Panc1 (cell line): ENCODE measurements around the gene DAPK1. TPM values are rescaled to one million over a fixed set of nuclear protein-coding genes. Genes with fewer than 3 reads are reported as not detected.

Source experiments
- ATAC-seq: fragments of 200-7000 bp; cut with Tn5 transposase; 2 replicates; pipeline ENCODE4 v1.9.1; 2020; ENCODE audit warnings: mild to moderate bottlenecking, moderate library complexity
- BruUV-seq: library from RNA; stranded (reverse); fragments of 400-500 nt; replicated peaks from 2 replicates; lab custom pipeline; 2021; lab: Mats Ljungman, UMichigan
- CTCF ChIA-PET: fragments of 300-600 bp; sonication (Branson Sonifier 250); formaldehyde crosslinking; loops from one replicate; lab custom pipeline; 2022; ENCODE audit warnings: antibody characterized with exemption; lab: Charles Lee
- POLR2A ChIA-PET: fragments of 300-600 bp; sonication (Branson Sonifier 250); formaldehyde crosslinking; loops from one replicate; lab custom pipeline; 2022; ENCODE audit warnings: antibody characterized with exemption; lab: Charles Lee
- DNase-seq: peaks from one replicate; pipeline ENCODE4 v3.0.0-alpha.2; 2010; ENCODE audit warnings: low read depth, low spot score
- H3K27ac ChIP-seq: 2 replicates; pipeline ENCODE4 v1.5.1; 2011; ENCODE audit warnings: mild to moderate bottlenecking, low read length, inconsistent platforms
- H3K27me3 ChIP-seq: fragments of 200-500 bp; sonication (Bioruptor generic); 2 replicates; pipeline ENCODE4 v1.6.0; 2014; ENCODE audit warnings: low read length, inconsistent platforms; ENCODE audit not compliant: control insufficient read depth, insufficient read depth
- H3K36me3 ChIP-seq: fragments of 200-500 bp; sonication (Bioruptor generic); 2 replicates; pipeline ENCODE4 v1.5.1; 2014; ENCODE audit warnings: inconsistent platforms, mild to moderate bottlenecking, low read length, moderate library complexity; ENCODE audit not compliant: control insufficient read depth, insufficient read depth
- H3K4me1 ChIP-seq: 2 replicates; pipeline ENCODE4 v1.5.1; 2011; ENCODE audit warnings: inconsistent platforms, mild to moderate bottlenecking, low read length, moderate library complexity; ENCODE audit not compliant: control insufficient read depth, insufficient read depth
- H3K4me3 ChIP-seq, 2 experiments: 2 replicates each; pipeline ENCODE4 v1.5.1; 2011 to 2012; ENCODE audit warnings: low read depth in 2 of 2, low read length in 2 of 2, mild to moderate bottlenecking in 2 of 2, inconsistent platforms in 1 of 2, moderate library complexity in 1 of 2
- H3K9me3 ChIP-seq: fragments of 200-500 bp; sonication (Bioruptor generic); 2 replicates; pipeline ENCODE4 v1.5.1; 2014; ENCODE audit warnings: low read depth, mild to moderate bottlenecking, inconsistent platforms, low read length, moderate library complexity; ENCODE audit not compliant: control insufficient read depth, insufficient read depth
- CTCF ChIP-seq: fragments of 450-650 bp; IDR thresholded peaks from 2 replicates; pipeline ENCODE4 v1.5.1; 2017; ENCODE audit warnings: mild to moderate bottlenecking
- POLR2AphosphoS5 ChIP-seq: IDR thresholded peaks from 2 replicates; pipeline ENCODE4 v1.6.1; 2012; ENCODE audit warnings: mild to moderate bottlenecking, low read depth, low read length, moderate library complexity
- REST ChIP-seq, 2 experiments: IDR thresholded peaks; 2 replicates each; pipeline ENCODE4 v1.6.1; 2011 to 2012; ENCODE audit warnings: low read depth in 2 of 2, control low read depth in 1 of 2, low read length in 1 of 2, mild to moderate bottlenecking in 1 of 2, moderate library complexity in 1 of 2; ENCODE audit not compliant: insufficient read depth in 1 of 2
- SIN3A ChIP-seq: IDR thresholded peaks from 2 replicates; pipeline ENCODE4 v1.6.1; 2012; ENCODE audit warnings: low read depth, mild to moderate bottlenecking, low read length, moderate library complexity, borderline replicate concordance; ENCODE audit not compliant: insufficient read depth
- TCF7L2 ChIP-seq: IDR thresholded peaks from 2 replicates; pipeline ENCODE4 v1.6.1; 2011; ENCODE audit warnings: mild to moderate bottlenecking, low read depth, low read length, inconsistent platforms
- in situ Hi-C: cut with HindIII; loops from 2 replicates; pipeline ENCODE4 v1.10.0; 2016; ENCODE audit warnings: low sequenced_read_pairs, low pct_unique_long_range_greater_than_20kb
- intact Hi-C: fragments of 100-400 bp; cut with micrococcal nuclease; formaldehyde crosslinking; loops from one replicate; pipeline ENCODE4 v1.10.0; 2022; ENCODE audit not compliant: unreplicated experiment
- total RNA-seq: library from RNA; stranded (reverse); gene quantifications from one replicate; pipeline ENCODE4 v1.2.1, GENCODE V29; 2021; ENCODE audit not compliant: unreplicated experiment

The DAPK1 gene
- total RNA-seq, 1 experiment from 2014 or later = 0.87 TPM

GRCh38 chr9:87677776-87678587, 180.3 kb downstream of the DAPK1 start:
- H3K4me1 ChIP-seq = no peaks in the 10 kb centered on the region
- H3K27me3 ChIP-seq = no peaks in the 10 kb centered on the region
- ATAC-seq = no peak
- no peak overlapping the region for H3K27ac ChIP-seq
- in situ Hi-C loops = no loop called here
- CTCF ChIA-PET = no interaction called here
- no peak overlapping the region for H3K4me3 ChIP-seq
- BruUV-seq = no TSS peak
- no peaks in the 10 kb centered on the region for H3K9me3 ChIP-seq
- intact Hi-C loops = loop anchor here (2.0 kb wide), 1 partner anchor 135 kb away; no protein-coding TSS in a partner anchor
- TF ChIP-seq POLR2AphosphoS5 (no peak), TCF7L2 (no peak), CTCF (no peak), SIN3A (no peak), REST (IDR thresholded peaks at IDR 0.05; ENCODE audit: insufficient read depth in 1 of 2, low read depth in 2 of 2, low read length in 1 of 2) (no peak)
- DNase-seq = no peak
- no peaks in the 10 kb centered on the region for H3K36me3 ChIP-seq
- POLR2A ChIA-PET = no interaction called here

- BruUV-seq = no TSS peak
- in situ Hi-C loops = no loop called here
- Histone ChIP-seq H3K4me3 (no peak overlapping the region), H3K27ac (no peak overlapping the region), H3K9me3 (no peaks in the 10 kb centered on the region), H3K4me1 (no peaks in the 10 kb centered on the region), H3K36me3 (no peaks in the 10 kb centered on the region), H3K27me3 (no peaks in the 10 kb centered on the region)
- CTCF ChIA-PET = no interaction called here
- ATAC-seq (no peak; the same call in none of the 2 replicates), DNase-seq (no peak)
- POLR2A ChIA-PET = no interaction called here
- intact Hi-C loops = loop anchor here (2.0 kb wide), 1 partner anchor 134 kb away; no protein-coding TSS in a partner anchor
- TF ChIP-seq SIN3A (no peak), CTCF (peak; percentile 80), POLR2AphosphoS5 (no peak), TCF7L2 (no peak), REST (IDR thresholded peaks at IDR 0.05; ENCODE audit: insufficient read depth in 1 of 2, low read depth in 2 of 2, low read length in 1 of 2) (no peak)
Measured at GRCh38 chr9:87678650-87679355, 181.1 kb downstream of the DAPK1 start.
